DOHH2 (cell line): ENCODE data around the gene MAGEL2.

Source experiments
- CTCF ChIP-seq: fragments of 200-600 bp; sonication (generic); IDR thresholded peaks from one replicate; pipeline ENCODE4 v1.5.1; 2014; ENCODE audit warnings: antibody characterized with exemption, mild to moderate bottlenecking, low read depth, low read length; ENCODE audit not compliant: poor library complexity, severe bottlenecking
- EZH2phosphoT487 ChIP-seq: fragments of 200-600 bp; sonication (generic); IDR thresholded peaks from 2 replicates; pipeline ENCODE4 v1.6.1; 2017; ENCODE audit warnings: borderline replicate concordance, mild to moderate bottlenecking, antibody characterized with exemption, low read length, moderate library complexity, mixed read lengths

DNA sequence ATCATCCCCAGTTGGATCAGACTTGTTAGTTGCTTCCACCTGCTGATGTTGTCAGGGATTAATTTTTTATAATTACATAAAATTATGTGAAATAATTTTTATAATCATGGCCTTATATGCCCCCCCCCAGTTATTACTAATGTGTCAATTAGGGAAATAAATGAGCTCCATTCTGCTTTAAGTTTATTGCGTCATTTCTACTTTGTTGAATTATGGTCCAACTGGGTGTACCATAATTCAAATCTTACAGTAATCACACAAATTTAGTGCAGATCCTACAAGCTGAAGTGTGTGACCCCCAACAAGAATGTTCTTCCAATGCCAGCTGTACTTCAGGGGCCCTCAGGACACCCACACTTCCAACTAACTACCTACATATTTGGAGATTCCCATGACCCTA, 46.9 kb upstream of the MAGEL2 start:
- TF ChIP-seq CTCF (no peak), EZH2phosphoT487 (no peak)
